ENCODE results near the gene HES3.

DNA sequence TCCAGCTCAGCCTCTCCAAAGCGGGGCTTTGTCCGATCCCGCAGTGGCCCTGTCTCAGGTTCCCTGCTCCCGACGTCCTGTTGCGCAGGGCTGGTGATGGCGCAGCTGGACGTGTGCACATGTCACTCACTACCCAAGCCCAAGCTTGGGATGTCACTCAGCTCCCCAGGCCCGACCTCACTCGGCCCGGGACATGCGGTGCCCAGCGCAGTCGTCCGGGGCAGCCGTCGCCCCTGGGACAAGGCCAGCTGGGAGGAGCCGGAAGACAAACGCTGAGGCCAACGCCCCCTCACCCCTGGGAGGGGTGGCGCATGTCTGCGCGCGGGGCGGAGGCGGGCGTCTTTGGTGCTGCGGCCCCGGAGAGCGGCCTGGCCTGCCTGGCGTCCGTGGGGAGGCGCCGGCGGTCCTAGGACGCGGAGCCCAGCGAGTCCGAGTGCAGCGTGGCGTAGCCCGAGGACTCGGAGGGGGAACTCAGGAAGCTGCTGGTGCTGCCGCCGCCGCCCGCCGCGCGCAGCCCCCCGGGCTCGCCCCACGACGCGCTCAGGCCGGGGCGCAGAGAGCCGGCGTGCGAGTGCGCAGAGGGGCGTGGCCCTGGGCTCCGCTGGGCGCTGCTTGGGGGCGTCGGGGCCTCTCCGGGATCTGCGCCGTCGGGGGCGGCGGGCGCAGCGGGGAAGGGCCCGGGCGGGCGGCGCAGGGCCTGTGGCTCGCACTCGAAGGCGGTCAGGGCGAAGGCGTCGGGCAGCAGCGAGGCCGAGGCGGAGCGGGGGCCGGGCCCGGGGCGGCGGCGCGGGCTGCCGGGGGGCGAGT, 5.2 kb downstream of the HES3 start:
- no peak for TF ChIP-seq POLR2A (IDR thresholded peaks at IDR 0.05)
- TF ChIP-seq CTCF (IDR thresholded peaks at IDR 0.05): no peak
- no peak for TF ChIP-seq EP300 (IDR thresholded peaks at IDR 0.05)

Measured in ovary (tissue), 3 donors.